T-helper 2 cell (primary cell): ENCODE data around the gene OR7D4.
A peak's percentile ranks its signal among the peaks of the same experiment; 100 is the strongest.
"Not testable (repeated sequence)": the region's sequence is repeated elsewhere in the genome, so short reads cannot be mapped to it uniquely, and the experiment has no call there.

Source experiments
- DNase-seq, 5 experiments: peaks; one replicate each; pipeline versions ENCODE4 v3.0.0 to v3.0.0-alpha.2; 2012 to 2022
- total RNA-seq, 2 donors: gene quantifications; one replicate each; lab custom pipeline; 2026; lab: John Stamatoyannopoulos, UW

Gene OR7D4
- total RNA-seq: 0 to 0.07 reads per million in 2 donors

DNA sequence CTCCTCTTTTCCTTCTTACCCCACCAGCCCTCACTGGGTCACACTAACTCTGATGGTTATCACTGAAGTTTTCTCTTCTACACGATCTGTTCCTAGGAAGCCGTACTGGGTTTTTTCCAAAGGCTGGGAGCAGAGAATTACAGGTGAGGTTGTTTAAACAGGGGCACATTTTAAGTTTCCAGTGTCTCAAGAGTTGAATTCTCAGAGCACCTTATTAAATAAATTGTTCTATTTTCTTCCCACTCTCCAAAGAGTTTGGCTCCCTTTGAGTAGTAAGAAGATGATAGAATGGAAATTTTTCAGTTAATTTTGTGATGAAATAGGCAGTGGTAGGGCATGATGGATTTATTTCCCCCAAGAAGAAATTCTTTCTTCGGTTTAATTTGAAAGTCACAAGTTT lies at the start of gene OR7D4:
Gene OR7D4 (minus strand): TSS at position 101 of the 400 bp plus-strand sequence. CDS start 4,752 bp downstream, outside the sequence.
- no peak for DNase-seq

DNA sequence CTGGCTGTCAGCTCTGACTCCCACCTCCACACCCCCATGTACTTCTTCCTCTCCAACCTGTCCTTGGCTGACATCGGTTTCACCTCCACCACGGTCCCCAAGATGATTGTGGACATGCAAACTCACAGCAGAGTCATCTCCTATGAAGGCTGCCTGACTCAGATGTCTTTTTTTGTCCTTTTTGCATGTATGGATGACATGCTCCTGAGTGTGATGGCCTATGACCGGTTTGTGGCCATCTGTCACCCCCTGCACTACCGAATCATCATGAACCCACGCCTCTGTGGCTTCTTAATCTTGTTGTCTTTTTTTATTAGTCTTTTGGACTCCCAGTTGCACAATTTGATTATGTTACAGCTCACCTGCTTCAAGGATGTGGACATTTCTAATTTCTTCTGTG lies 31.8 kb upstream of the OR7D4 start:
- no peak for DNase-seq

DNA sequence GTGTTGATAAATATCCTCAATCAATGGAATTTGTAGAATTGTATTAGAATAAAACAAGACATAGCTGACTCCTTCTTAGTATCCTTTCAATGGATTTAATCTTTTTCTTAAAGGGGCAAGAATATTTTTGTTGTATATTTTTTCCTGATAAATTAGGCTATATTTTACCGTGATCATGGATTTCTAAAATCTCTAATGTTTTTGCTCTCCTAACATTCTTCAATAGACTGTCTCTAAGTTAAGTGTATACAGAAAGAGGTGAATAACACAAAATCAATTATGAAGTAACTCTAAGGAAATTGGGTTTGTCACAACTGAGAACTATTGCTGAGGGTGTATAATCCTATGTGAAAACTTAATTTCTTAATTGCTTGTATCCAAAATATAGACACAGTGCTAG lies 31.2 kb upstream of the OR7D4 start, which contains the start of gene OR7E24:
Gene OR7E24 (plus strand): TSS at position 301 of the 400 bp plus-strand sequence. CDS start 114 bp downstream, outside the sequence.
- no peak for DNase-seq

DNA sequence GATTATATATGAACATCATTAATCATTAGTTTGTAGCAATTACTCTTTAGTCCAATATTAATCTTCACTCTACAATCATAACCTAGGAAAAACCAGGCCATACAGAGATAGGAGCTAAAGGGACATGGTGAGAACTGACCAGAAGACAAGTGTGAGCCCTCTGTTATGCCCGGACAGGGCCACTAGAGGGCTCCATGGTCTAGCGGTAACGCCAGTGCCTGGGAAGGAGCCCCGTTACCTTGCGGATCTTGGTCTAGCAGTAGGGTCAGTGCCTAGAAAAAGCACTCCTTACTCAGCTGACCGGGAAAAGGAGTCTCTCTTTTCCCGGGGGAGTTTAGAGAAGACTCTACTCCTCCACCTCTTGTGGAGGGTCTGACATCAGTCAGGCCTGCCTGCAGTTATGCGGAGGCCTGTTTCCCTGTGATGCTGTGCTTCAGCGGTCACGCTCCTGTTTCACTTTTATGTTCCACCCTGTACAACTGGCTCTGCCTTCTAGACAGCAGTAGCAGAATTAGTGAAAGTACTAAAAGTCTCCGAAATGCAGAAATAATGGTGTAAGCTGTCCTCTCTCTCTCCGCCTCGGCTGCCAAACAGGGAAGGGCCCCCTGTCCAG lies 13.8 kb downstream of the OR7D4 start:
- peak; percentile 20 to 54 (median 46) for DNase-seq

DNA sequence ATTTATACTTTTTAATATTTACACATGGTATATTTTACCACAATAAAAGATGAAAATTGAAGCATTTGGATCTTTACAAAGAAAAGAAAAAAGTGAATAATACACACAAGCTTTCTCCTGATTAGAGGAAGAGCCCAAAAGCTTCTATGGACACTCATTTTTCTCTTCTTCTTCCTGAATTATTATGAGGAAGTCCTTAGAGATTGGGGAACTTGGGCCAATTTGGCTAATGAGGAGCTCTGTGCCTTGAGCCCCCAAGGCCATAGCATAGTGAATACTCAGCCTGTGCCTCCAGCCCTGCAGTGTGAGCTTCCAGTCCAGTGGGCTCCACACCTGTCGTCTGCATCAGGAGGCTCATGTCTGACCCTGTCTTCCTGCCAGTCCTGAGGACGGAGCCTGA lies 21.3 kb downstream of the OR7D4 start:
- DNase-seq: not testable (repeated sequence)

DNA sequence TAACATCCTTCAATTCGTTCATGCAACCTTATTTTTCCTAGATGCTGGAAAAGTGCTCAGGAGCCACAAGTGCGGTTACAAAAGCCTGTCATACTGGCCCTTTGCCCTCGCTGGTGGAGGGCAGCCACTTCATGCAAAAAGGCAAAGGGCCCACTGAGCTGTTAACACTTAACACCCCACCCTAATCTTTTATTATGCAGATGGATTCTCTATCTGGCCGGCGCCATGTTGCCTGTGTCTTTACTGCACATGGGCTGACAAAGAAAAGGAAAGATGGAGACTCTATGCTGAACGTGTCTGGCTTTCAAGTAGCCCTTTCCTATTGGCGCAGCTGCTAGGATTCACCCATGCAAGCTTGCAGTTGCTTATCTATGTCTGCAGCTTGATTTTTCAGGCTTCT lies 29.9 kb downstream of the OR7D4 start:
- DNase-seq: no peak

DNA sequence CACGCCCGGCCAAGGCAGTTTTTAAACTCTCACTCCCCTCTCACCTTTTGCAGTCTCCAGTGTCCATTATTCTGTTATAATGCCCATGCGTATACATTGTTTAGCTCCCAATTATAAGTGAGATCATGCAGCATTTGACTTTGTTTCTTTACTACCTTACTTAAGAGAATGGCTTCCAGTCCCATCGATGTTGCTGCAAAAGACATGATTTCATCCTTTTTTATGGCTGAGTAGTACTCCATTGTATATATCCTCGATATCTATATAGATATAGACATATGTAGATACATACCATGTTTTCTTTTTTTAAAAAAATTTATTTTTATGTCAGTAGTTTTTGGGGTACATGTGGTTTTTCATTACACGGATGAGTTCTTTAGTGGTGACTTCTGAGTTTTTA lies 32.2 kb downstream of the OR7D4 start:
- DNase-seq: no peak

DNA sequence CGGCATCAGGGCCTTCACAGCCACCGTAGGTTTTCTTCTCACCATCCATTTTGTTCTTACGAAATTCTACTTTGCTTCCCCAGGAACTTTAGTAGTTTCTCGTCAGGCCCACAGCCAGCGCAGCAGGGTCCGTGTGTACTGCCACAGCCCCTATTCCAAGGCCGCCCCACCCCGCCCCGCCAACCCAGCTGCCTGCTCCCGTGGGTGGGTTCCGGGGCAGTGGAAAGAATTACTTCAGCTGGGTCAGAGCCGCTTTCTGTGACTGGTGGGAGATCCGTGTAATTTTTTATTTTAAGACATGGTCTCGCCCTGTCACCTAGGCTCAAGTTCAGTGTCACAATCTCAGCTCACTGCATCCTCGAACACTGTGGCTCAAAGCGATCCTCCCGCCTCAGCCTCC lies 36.4 kb downstream of the OR7D4 start:
- DNase-seq: no peak

DNA sequence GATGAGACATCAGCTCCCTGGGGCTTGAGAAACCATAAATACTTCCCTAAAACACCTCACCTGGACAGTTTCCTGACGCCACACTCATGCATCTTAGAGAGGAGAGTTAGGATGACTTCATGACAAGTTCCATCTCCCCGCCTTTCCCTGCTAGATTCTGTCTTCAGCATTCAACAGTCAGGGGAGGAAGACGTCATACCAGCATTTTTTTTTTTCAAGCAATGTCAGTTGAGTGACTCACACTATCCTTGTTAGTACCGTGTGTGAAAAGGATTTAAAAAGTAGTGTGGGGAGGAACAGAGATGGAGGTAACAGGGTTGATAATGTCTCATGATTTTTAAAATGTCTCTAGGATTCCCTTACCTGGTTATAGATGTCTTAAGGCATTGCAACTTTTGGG lies 40.5 kb downstream of the OR7D4 start, which contains the start of gene OR7D2:
Gene OR7D2 (plus strand): TSS at position 79 of the 400 bp plus-strand sequence. CDS start 6,803 bp downstream, outside the sequence.
- DNase-seq: no peak

DNA sequence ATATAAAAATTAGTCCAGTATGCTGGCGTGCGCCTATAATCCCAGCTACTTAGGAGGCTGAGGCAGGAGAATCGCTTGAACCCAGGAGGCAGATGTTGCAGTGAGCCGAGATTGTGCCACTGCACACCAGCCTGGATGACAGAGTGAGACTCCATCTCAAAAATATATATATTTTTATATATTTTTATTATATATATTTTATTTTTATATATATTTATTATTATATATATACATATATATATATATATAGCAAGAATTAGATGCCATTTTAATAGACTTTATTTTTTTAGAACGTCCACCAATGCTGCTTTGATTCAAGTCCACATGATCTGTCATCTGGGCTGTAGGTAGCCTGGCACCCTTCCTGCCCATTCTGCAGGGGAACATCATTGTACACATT lies 44.1 kb downstream of the OR7D4 start:
- no peak for DNase-seq

DNA sequence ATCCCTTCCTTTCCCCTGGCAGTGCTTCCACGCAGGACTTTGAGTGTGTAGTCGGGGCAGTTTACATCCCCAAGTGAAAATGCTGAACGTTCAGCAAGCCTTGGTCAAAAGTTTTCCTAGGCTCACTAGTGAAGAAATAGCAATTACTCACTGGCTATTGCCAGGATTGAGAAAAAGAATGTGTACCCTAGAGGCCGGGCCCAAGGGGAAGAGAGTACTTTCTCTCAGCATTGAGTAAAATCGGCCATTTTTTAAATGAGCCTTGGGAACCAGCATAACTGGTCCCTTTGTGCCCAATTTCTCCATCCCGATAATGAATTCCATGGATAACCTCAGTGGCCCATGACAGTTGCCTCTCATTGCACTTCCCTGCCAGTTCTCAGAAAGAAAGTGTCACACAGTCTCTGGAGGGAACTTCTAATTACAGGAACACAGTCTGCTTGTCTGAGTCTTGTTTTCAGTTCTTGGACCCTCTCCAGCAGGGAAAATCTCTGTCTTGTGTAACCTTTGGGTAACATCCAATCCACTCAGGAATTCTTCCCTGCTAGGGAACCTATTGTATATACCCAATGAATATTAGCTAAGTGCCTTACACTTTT lies 47.9 kb downstream of the OR7D4 start:
- DNase-seq: no peak

DNA sequence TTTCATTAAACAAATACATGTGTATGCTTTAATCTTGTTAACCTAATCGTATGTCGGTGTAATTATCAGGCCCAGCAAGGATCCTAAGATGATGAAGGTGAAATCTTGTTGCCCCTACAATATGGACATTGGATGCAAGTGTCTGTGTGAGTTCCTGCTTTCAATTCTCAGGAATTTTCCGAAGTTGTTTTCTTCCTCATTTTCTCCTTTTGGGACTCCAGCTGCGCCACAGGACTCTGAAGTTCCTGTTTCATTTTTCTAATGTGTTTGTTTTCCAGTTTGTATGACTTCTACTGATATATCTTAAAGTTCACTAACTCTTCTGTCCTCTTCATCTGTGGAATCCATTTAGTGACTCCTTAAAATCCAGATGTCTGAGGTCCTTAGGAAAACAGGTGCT lies 52.5 kb downstream of the OR7D4 start:
- DNase-seq: no peak

DNA sequence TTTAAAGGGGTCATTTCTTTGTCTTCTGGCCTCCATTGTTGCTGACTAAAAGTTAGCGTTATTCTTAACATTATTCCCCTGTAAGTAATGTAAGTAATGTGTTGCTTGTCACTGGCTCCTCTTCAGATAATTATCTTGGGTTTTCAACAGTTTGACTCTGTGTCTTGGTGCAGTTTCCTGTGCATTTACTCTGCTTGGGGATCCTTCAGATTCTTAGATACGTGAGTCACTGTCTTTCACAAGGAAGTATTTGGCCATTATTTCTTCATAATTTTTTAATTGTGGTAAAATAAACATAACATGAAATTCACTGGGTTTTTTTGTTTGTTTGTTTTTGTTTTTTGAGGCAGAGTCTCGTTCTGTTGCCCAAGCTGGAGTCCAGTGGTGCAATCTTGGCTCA lies 54.1 kb downstream of the OR7D4 start:
- no peak for DNase-seq

DNA sequence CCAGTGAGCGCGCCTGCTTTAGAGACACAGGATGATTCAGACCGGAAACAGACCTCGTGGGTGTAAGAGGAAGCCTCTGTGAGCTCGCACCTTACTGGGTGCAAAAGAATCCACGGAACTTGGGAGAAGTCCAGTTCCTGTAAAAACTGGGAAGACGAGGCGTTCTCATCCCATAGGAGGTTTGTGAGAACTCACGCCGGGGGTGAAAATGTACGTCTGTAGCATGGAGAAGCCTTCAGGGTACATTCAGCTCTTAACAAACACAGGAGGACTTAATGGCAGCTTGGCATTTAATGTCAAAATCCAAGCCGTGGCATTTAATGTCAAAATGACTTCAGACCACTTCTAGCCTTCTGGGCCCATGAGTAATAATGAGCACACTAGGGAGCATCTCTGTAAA lies 58.0 kb downstream of the OR7D4 start:
- no peak for DNase-seq
